Mesothelial cell of epicardium (in vitro differentiated cells): ENCODE results near the gene CDKAL1. TPM values are rescaled to one million over a fixed set of nuclear protein-coding genes. Genes with fewer than 3 reads are reported as not detected.

Source experiments
- DNase-seq, 2 experiments: peaks; one replicate each; pipeline ENCODE4 v3.0.0; 2021; ENCODE audit warnings: low spot score in 2 of 2; ENCODE audit not compliant: unreplicated experiment in 2 of 2
- H3K27ac Mint-ChIP-seq: 2 replicates; pipeline ENCODE4 v1.8.0; 2021; ENCODE audit warnings: mixed read lengths
- H3K27me3 Mint-ChIP-seq: 2 replicates; pipeline ENCODE4 v1.8.0; 2021; ENCODE audit warnings: low read depth, mixed read lengths
- H3K36me3 Mint-ChIP-seq: 2 replicates; pipeline ENCODE4 v1.8.0; 2021; ENCODE audit warnings: mixed read lengths
- H3K4me1 Mint-ChIP-seq: 2 replicates; pipeline ENCODE4 v1.8.0; 2021; ENCODE audit warnings: mixed read lengths
- H3K4me3 Mint-ChIP-seq: 2 replicates; pipeline ENCODE4 v1.8.0; 2021; ENCODE audit warnings: mild to moderate bottlenecking, moderate library complexity, mixed read lengths
- H3K9me3 Mint-ChIP-seq: 2 replicates; pipeline ENCODE4 v1.8.0; 2021; ENCODE audit warnings: mixed read lengths
- total RNA-seq: library from RNA; stranded (reverse); gene quantifications from 3 replicates; pipeline ENCODE4 v1.2.1, GENCODE V29; 2021
- TF ChIP-seq, protein P1 (sequence below): fragments of 200-600 bp; sonication (generic); IDR thresholded peaks from one replicate; pipeline ENCODE4 v1.5.0; 2021; ENCODE audit warnings: antibody characterized with exemption; ENCODE audit not compliant: unreplicated experiment

Gene CDKAL1
- total RNA-seq, 1 donor from 2014 or later = 22.6 TPM

DNA sequence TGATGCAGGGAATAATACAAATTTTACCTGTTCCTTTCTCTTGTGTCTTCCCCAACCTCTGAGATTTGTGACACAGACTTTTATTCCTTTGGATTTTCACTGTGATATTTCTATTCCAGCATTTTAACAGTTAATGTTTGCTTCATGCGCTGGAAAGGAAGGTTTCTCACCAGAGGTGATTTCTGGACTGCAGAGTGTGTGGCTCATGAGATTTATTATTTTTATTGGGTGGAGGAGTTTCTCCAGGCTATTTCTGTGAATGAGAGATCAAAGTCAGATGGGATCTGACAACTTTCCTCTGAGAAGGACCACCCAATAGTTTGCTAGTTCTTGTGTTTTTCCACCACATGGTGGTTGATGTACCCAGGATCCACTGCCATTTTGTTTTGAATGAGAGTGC lies 377.5 kb downstream of the CDKAL1 start:
- peaks cover 25% of the 10 kb centered on the region for H3K9me3 Mint-ChIP-seq
- no peaks in the 10 kb centered on the region for H3K4me1 Mint-ChIP-seq
- H3K36me3 Mint-ChIP-seq = peaks cover 20% of the 10 kb centered on the region
- TF ChIP-seq, protein P1, sequence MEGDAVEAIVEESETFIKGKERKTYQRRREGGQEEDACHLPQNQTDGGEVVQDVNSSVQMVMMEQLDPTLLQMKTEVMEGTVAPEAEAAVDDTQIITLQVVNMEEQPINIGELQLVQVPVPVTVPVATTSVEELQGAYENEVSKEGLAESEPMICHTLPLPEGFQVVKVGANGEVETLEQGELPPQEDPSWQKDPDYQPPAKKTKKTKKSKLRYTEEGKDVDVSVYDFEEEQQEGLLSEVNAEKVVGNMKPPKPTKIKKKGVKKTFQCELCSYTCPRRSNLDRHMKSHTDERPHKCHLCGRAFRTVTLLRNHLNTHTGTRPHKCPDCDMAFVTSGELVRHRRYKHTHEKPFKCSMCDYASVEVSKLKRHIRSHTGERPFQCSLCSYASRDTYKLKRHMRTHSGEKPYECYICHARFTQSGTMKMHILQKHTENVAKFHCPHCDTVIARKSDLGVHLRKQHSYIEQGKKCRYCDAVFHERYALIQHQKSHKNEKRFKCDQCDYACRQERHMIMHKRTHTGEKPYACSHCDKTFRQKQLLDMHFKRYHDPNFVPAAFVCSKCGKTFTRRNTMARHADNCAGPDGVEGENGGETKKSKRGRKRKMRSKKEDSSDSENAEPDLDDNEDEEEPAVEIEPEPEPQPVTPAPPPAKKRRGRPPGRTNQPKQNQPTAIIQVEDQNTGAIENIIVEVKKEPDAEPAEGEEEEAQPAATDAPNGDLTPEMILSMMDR = no peak
- no peaks in the 10 kb centered on the region for H3K27me3 Mint-ChIP-seq
- H3K4me3 Mint-ChIP-seq = no peak overlapping the region
- DNase-seq = no peak
- H3K27ac Mint-ChIP-seq = no peak overlapping the region

DNA sequence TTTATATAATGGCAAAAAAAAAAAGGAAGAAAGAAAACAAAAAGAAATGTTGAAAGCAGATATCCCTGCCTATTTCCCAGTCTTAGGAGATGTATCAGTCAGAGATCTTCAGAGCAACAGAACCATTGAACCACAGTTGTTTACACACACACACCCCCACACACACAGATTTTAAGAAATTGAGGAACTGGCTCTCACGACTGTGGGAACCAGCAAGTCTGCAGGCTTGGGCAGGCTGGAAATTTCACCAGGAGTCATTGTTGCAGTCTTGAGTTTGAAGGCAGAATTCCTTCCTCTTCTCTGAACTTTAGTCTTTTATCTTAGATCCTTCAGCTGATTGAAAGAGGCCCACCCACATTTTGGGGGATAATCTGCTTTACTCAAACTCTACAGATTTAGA lies 380.9 kb downstream of the CDKAL1 start:
- no peak overlapping the region for H3K4me3 Mint-ChIP-seq
- H3K27me3 Mint-ChIP-seq = no peaks in the 10 kb centered on the region
- H3K4me1 Mint-ChIP-seq = no peaks in the 10 kb centered on the region
- no peak overlapping the region for H3K27ac Mint-ChIP-seq
- peaks cover 21% of the 10 kb centered on the region for H3K36me3 Mint-ChIP-seq
- TF ChIP-seq, protein P1 = no peak
- no peak for DNase-seq
- peaks cover 26% of the 10 kb centered on the region for H3K9me3 Mint-ChIP-seq

- TF ChIP-seq, protein P1 = no peak
- Mint-ChIP-seq H3K27me3 (no peaks in the 10 kb centered on the region), H3K4me1 (no peaks in the 10 kb centered on the region), H3K36me3 (peaks cover 21% of the 10 kb centered on the region), H3K27ac (no peak overlapping the region), H3K4me3 (no peak overlapping the region), H3K9me3 (peaks cover 26% of the 10 kb centered on the region)
- no peak for DNase-seq
Measured at GRCh38 chr6:20915626-20916025, 381.4 kb downstream of the CDKAL1 start.

GRCh38 chr6:20916086-20916485 lies 381.8 kb downstream of the CDKAL1 start:
- H3K27ac Mint-ChIP-seq = no peak overlapping the region
- H3K9me3 Mint-ChIP-seq = peaks cover 26% of the 10 kb centered on the region
- H3K4me1 Mint-ChIP-seq = no peaks in the 10 kb centered on the region
- H3K4me3 Mint-ChIP-seq = no peak overlapping the region
- DNase-seq = no peak
- H3K27me3 Mint-ChIP-seq = no peaks in the 10 kb centered on the region
- TF ChIP-seq, protein P1 = no peak
- H3K36me3 Mint-ChIP-seq = peaks cover 21% of the 10 kb centered on the region

DNA sequence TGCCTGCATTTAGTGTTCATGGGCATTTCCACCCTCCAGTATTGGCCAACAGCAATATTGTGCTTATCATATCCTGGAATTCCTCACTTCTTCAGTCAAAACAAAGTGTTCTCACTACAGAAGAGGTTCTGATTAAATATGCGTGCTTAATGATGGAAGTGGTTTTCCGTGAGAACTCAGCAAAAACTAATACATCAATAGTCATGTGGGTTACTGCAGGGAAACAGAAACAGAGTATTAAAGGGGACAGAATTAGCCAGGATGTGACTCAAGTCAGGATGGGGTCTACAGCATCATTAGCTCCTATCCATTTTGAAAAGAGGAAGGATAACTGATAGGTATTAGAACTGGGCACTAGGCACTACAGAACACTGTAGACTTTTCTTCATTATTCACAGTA lies 384.6 kb downstream of the CDKAL1 start:
- no peaks in the 10 kb centered on the region for H3K27me3 Mint-ChIP-seq
- no peak overlapping the region for H3K4me3 Mint-ChIP-seq
- H3K27ac Mint-ChIP-seq = no peak overlapping the region
- DNase-seq = no peak
- peaks cover 26% of the 10 kb centered on the region for H3K9me3 Mint-ChIP-seq
- H3K36me3 Mint-ChIP-seq = peaks cover 18% of the 10 kb centered on the region
- no peaks in the 10 kb centered on the region for H3K4me1 Mint-ChIP-seq
- TF ChIP-seq, protein P1 = no peak

DNA sequence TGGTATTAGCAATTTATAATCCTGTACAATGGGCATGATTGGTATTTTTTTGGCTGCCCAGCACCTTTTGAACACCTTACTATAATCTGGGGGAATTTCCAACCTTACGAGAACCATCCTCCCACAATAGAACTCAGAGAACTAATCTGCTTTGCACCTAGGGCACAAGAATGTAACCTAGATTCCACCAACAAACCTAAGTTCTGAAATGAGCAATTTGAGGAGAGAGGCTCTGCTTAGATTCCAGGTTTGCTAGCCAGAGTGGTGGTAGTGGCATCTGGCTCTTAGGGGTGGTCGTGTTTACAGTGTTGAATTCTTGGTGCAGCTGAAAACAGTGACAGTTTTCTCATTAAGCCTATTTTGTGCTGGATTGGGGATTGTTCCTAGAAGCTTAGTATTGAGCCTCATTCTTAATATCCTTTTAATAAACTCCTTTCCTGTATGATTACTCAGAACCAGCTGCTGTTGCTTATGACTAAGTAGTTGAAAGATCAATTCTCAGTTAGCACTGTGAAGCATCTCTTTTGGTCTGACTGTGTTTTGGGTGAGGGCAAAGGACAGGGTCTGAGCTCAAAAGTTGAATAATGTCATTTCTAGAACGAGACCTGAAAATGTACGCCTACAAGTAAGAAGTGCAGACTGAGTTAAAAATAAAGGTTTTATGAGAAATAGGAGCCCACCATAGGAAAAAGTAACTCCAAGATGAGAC lies 385.6 kb downstream of the CDKAL1 start:
- Mint-ChIP-seq H3K9me3 (peaks cover 18% of the 10 kb centered on the region), H3K4me3 (no peak overlapping the region), H3K36me3 (peaks cover 15% of the 10 kb centered on the region), H3K27me3 (no peaks in the 10 kb centered on the region), H3K4me1 (no peaks in the 10 kb centered on the region), H3K27ac (no peak overlapping the region)
- TF ChIP-seq, protein P1 = no peak
- DNase-seq = no peak
